CD4-positive, alpha-beta T cell (primary cell): ENCODE data around the gene USP14. TPM values are rescaled to one million over a fixed set of nuclear protein-coding genes. Genes with fewer than 3 reads are reported as not detected.
A peak's percentile ranks its signal among the peaks of the same experiment; 100 is the strongest.

Experiments
- ATAC-seq: fragments of 200-7000 bp; cut with Tn5 transposase; one replicate; pipeline ENCODE4 v1.10.0; 2022; ENCODE audit warnings: mild to moderate bottlenecking; ENCODE audit not compliant: poor library complexity
- CTCF ChIA-PET: fragments of 350-600 bp; sonication (Branson Sonifier 250); formaldehyde crosslinking; loops from one replicate; lab custom pipeline; 2021; ENCODE audit warnings: antibody characterized with exemption, inconsistent platforms; lab: Charles Lee
- POLR2A ChIA-PET: fragments of 350-600 bp; sonication (Branson Sonifier 250); formaldehyde crosslinking; loops from one replicate; lab custom pipeline; 2021; ENCODE audit warnings: antibody characterized with exemption, inconsistent platforms; lab: Charles Lee
- DNase-seq, 14 experiments: peaks; one replicate each; pipeline ENCODE4 v3.0.0-alpha.2; 2013 to 2020; ENCODE audit warnings: mixed read lengths in 2 of 14
- H3K27ac ChIP-seq, 2 donors: one replicate each; pipeline versions ENCODE4 v1.5.1 to v1.7.0; 2013; ENCODE audit warnings: low read length in 2 of 2, low read depth in 1 of 2, mild to moderate bottlenecking in 1 of 2
- H3K27me3 ChIP-seq, 2 experiments: 1 replicate in 1 of 2; 2 replicates in 1 of 2; pipeline versions ENCODE4 v1.6.1 to v1.7.0; 2013; ENCODE audit warnings: low read length in 2 of 2, control low read depth in 1 of 2, mild to moderate bottlenecking in 1 of 2, moderate library complexity in 1 of 2; ENCODE audit not compliant: insufficient read depth in 2 of 2, control insufficient read depth in 1 of 2
- H3K36me3 ChIP-seq: one replicate; pipeline ENCODE4 v1.6.1; 2013; ENCODE audit warnings: low read length, control low read depth; ENCODE audit not compliant: insufficient read depth
- H3K4me1 ChIP-seq: one replicate; pipeline ENCODE4 v1.6.1; 2013; ENCODE audit warnings: low read length, control low read depth; ENCODE audit not compliant: insufficient read depth
- H3K4me3 ChIP-seq: one replicate; pipeline ENCODE4 v1.5.1; 2013; ENCODE audit warnings: mild to moderate bottlenecking, low read length, moderate library complexity
- H3K9me3 ChIP-seq, 2 experiments: 1 replicate in 1 of 2; 2 replicates in 1 of 2; pipeline versions ENCODE4 v1.6.1 to v1.7.0; 2013; ENCODE audit warnings: low read length in 2 of 2, mild to moderate bottlenecking in 2 of 2, control low read depth in 1 of 2, moderate library complexity in 1 of 2; ENCODE audit not compliant: control insufficient read depth in 1 of 2, insufficient read depth in 1 of 2
- H3K27ac Mint-ChIP-seq: one replicate; pipeline ENCODE4 v1.8.0; 2020; ENCODE audit warnings: mixed read lengths
- H3K27me3 Mint-ChIP-seq: one replicate; pipeline ENCODE4 v1.8.0; 2021; ENCODE audit warnings: mixed read lengths
- H3K36me3 Mint-ChIP-seq: one replicate; pipeline ENCODE4 v1.8.0; 2021; ENCODE audit warnings: low read depth, mixed read lengths
- H3K4me1 Mint-ChIP-seq: one replicate; pipeline ENCODE4 v1.8.0; 2021; ENCODE audit warnings: low read depth, mixed read lengths
- H3K4me3 Mint-ChIP-seq: one replicate; pipeline ENCODE4 v1.8.0; 2020; ENCODE audit warnings: mild to moderate bottlenecking, mixed read lengths
- H3K9me3 Mint-ChIP-seq: one replicate; pipeline ENCODE4 v1.8.0; 2020; ENCODE audit warnings: mixed read lengths
- intact Hi-C, 2 experiments: fragments of 100-400 bp; cut with DNase I in 1 of 2; cut with micrococcal nuclease in 1 of 2; formaldehyde crosslinking; loops; one replicate each; pipeline versions ENCODE4 v1.15.1 to v1.9.0; 2023 to 2025; cut with DNase I, micrococcal nuclease
- total RNA-seq, 174 experiments: library from RNA in 2 of 174; stranded (reverse) in 2 of 174; gene quantifications; one replicate each; pipeline ENCODE4 v1.2.3 and lab custom pipeline; 2021 to 2026
- TF ChIP-seq, protein P1 (sequence below): fragments of 200-600 bp; IDR thresholded peaks from one replicate; pipeline ENCODE4 v1.8.0; 2022; ENCODE audit warnings: antibody characterized with exemption, mild to moderate bottlenecking

USP14 gene
- total RNA-seq, 2 experiments from 2014 or later: 51.3 to 56.2 TPM

DNA sequence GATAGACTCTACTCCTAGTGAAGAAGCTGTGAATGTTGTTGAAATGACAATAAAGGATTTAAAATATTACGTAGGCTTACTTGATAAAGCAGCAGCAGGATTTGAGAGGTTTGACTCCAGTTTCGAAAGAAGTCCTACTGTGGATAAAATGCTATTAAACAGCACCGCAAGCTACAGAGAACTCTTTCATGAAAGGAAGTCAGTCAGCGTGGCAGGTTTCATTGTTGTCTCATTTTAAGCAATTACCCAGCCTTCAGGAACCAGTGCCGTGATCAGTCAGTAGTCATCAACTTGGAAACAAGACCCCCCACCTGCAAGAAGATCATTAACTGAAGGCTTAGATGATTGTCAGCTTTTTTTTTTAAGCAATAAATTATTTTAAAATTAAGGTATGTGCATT lies 14.0 kb downstream of the USP14 start:
- intact Hi-C loops: no loop called here
- DNase-seq (no peak), ATAC-seq (no peak)
- H3K9me3 Mint-ChIP-seq: no peaks in the 10 kb centered on the region
- Histone ChIP-seq H3K9me3 (no peaks in the 10 kb centered on the region), H3K4me1 (no peaks in the 10 kb centered on the region), H3K4me3 (no peak overlapping the region), H3K27ac (no peak overlapping the region), H3K36me3 (peaks cover 37% of the 10 kb centered on the region), H3K27me3 (no peaks in the 10 kb centered on the region)
- H3K4me3 Mint-ChIP-seq: no peak overlapping the region
- TF ChIP-seq, protein P1, sequence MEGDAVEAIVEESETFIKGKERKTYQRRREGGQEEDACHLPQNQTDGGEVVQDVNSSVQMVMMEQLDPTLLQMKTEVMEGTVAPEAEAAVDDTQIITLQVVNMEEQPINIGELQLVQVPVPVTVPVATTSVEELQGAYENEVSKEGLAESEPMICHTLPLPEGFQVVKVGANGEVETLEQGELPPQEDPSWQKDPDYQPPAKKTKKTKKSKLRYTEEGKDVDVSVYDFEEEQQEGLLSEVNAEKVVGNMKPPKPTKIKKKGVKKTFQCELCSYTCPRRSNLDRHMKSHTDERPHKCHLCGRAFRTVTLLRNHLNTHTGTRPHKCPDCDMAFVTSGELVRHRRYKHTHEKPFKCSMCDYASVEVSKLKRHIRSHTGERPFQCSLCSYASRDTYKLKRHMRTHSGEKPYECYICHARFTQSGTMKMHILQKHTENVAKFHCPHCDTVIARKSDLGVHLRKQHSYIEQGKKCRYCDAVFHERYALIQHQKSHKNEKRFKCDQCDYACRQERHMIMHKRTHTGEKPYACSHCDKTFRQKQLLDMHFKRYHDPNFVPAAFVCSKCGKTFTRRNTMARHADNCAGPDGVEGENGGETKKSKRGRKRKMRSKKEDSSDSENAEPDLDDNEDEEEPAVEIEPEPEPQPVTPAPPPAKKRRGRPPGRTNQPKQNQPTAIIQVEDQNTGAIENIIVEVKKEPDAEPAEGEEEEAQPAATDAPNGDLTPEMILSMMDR: no peak
- H3K27ac Mint-ChIP-seq: peak overlapping the region; percentile 42
- CTCF ChIA-PET: no interaction called here
- H3K27me3 Mint-ChIP-seq: no peaks in the 10 kb centered on the region
- POLR2A ChIA-PET: no interaction called here
- peaks cover 25% of the 10 kb centered on the region for H3K4me1 Mint-ChIP-seq
- peaks cover 67% of the 10 kb centered on the region for H3K36me3 Mint-ChIP-seq

DNA sequence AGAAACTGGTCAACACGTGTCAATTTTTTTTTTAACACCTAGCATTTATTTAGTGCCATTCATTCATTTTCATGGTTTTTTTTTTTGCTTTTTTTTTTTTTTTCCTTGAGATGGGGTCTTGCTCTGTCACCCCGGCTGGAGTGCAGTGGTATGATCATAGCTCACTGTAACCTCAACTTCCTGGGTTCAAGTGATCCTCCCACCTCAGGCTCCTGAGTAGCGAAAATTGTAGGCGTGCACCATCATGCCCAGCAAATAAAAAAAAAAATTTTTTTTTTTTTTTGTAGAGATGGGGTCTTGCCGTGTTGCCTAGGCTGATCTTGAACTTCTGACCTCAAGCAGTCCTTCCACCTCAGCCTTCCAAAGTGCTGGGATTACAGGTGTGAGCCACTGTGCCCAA lies 21.1 kb downstream of the USP14 start:
- intact Hi-C loops: no loop called here
- no peaks in the 10 kb centered on the region for H3K27me3 ChIP-seq
- no peak overlapping the region for H3K27ac ChIP-seq
- H3K27ac Mint-ChIP-seq: no peak overlapping the region
- peaks cover 37% of the 10 kb centered on the region for H3K36me3 ChIP-seq
- H3K9me3 ChIP-seq: no peaks in the 10 kb centered on the region
- H3K36me3 Mint-ChIP-seq: peaks cover 69% of the 10 kb centered on the region
- ChIA-PET CTCF (no interaction called here), POLR2A (no interaction called here)
- peaks cover 47% of the 10 kb centered on the region for H3K4me1 Mint-ChIP-seq
- no peaks in the 10 kb centered on the region for H3K27me3 Mint-ChIP-seq
- DNase-seq (no peak), ATAC-seq (no peak)
- H3K9me3 Mint-ChIP-seq: no peaks in the 10 kb centered on the region
- no peak overlapping the region for H3K4me3 ChIP-seq
- H3K4me3 Mint-ChIP-seq: no peak overlapping the region
- H3K4me1 ChIP-seq: peaks cover 3% of the 10 kb centered on the region
- TF ChIP-seq, protein P1: no peak

DNA sequence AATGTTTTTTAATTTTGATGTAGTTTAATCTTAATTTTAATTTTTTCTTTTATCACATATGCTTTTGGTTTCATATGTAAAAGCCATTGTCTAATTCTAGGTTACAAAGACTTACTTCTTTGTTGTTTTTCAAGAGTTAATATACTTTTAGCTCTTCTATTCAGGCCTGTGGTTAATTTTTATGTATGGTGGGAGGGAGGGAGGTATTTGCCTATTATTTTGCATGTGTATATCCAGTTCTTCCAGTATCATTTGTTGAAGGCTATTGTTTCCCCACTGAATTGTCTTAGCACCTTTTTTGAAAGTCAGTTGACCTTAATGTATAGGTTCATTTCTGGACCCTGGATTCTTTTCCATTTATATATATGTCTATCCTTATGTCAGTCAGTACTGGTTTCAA lies 23.4 kb downstream of the USP14 start:
- no peak overlapping the region for H3K27ac ChIP-seq
- DNase-seq (no peak), ATAC-seq (no peak)
- H3K9me3 ChIP-seq: no peaks in the 10 kb centered on the region
- ChIA-PET CTCF (no interaction called here), POLR2A (no interaction called here)
- H3K36me3 ChIP-seq: peaks cover 42% of the 10 kb centered on the region
- peaks cover 32% of the 10 kb centered on the region for H3K4me1 Mint-ChIP-seq
- intact Hi-C loops: no loop called here
- H3K4me3 Mint-ChIP-seq: no peak overlapping the region
- TF ChIP-seq, protein P1: no peak
- no peaks in the 10 kb centered on the region for H3K27me3 ChIP-seq
- H3K4me1 ChIP-seq: peaks cover 3% of the 10 kb centered on the region
- no peaks in the 10 kb centered on the region for H3K9me3 Mint-ChIP-seq
- peaks cover 70% of the 10 kb centered on the region for H3K36me3 Mint-ChIP-seq
- H3K27me3 Mint-ChIP-seq: no peaks in the 10 kb centered on the region
- no peak overlapping the region for H3K4me3 ChIP-seq
- H3K27ac Mint-ChIP-seq: no peak overlapping the region
